HG03108 (cell line): ENCODE measurements around the gene TTC13.
"Not testable (repeated sequence)": the region's sequence is repeated elsewhere in the genome, so short reads cannot be mapped to it uniquely, and the experiment has no call there.

Source experiments
- ATAC-seq: cut with Tn5 transposase; IDR thresholded peaks from one replicate; pipeline ENCODE4 v1.9.1; 2021; ENCODE audit warnings: moderate library complexity; ENCODE audit not compliant: unreplicated experiment

The TTC13 gene

GRCh38 chr1:230978491-230979388 is at the start of gene TTC13, which contains the start of gene ARV1:
Gene TTC13, minus strand, starts transcription at chr1:230978861. Its CDS starts 31 bp downstream, at chr1:230978830.
Gene ARV1, plus strand, starts transcription at chr1:230979094. Its CDS starts 12 bp downstream, at chr1:230979106.
- ATAC-seq = peak; percentile 89

- ATAC-seq = no peak
Measured at GRCh38 chr1:231027971-231028370, 49.3 kb upstream of the TTC13 start.

- no peak for ATAC-seq
Measured at GRCh38 chr1:231027136-231027925, 48.7 kb upstream of the TTC13 start.

GRCh38 chr1:231026576-231026975 is 47.9 kb upstream of the TTC13 start:
- no peak for ATAC-seq

GRCh38 chr1:231023150-231023549 is 44.5 kb upstream of the TTC13 start:
- no peak for ATAC-seq

GRCh38 chr1:231022543-231022942 is 43.9 kb upstream of the TTC13 start:
- ATAC-seq = not testable (repeated sequence)

GRCh38 chr1:231021540-231022031 is 42.9 kb upstream of the TTC13 start:
- ATAC-seq = no peak

- ATAC-seq = no peak
Measured at GRCh38 chr1:231020816-231021215, 42.2 kb upstream of the TTC13 start.

GRCh38 chr1:231020139-231020601 is 41.5 kb upstream of the TTC13 start:
- ATAC-seq = no peak

- ATAC-seq = no peak
Measured at GRCh38 chr1:231019711-231020110, 41.0 kb upstream of the TTC13 start.

- ATAC-seq = no peak
Measured at GRCh38 chr1:231016966-231017365, 38.3 kb upstream of the TTC13 start.

GRCh38 chr1:231016234-231016633 is 37.6 kb upstream of the TTC13 start:
- no peak for ATAC-seq

GRCh38 chr1:231013391-231014015 is 34.8 kb upstream of the TTC13 start:
- ATAC-seq = no peak

GRCh38 chr1:231011963-231012362 is 33.3 kb upstream of the TTC13 start:
- no peak for ATAC-seq

- ATAC-seq = no peak
Measured at GRCh38 chr1:231011360-231011759, 32.7 kb upstream of the TTC13 start.

- ATAC-seq = not testable (repeated sequence)
Measured at GRCh38 chr1:231007535-231007934, 28.9 kb upstream of the TTC13 start.

- no peak for ATAC-seq
Measured at GRCh38 chr1:231001892-231002291, 23.2 kb upstream of the TTC13 start.

- no peak for ATAC-seq
Measured at GRCh38 chr1:231000639-231001038, 22.0 kb upstream of the TTC13 start.

GRCh38 chr1:231000201-231000600 is 21.5 kb upstream of the TTC13 start:
- ATAC-seq = no peak

- ATAC-seq = no peak
Measured at GRCh38 chr1:230994860-230995259, 16.2 kb upstream of the TTC13 start.
